ENCODE measurements around the gene MKI67. TPM values are rescaled to one million over a fixed set of nuclear protein-coding genes. Genes with fewer than 3 reads are reported as not detected.

The MKI67 gene
- total and polyA plus RNA-seq, 2 of the 4 experiments (the other 2 are of a cell fraction): 13.5 to 36.4 TPM

- dilution Hi-C loops (cut with HindIII; ENCODE audit: low sequenced_read_pairs, unreplicated experiment) (no loop called here), in situ Hi-C loops (cut with MboI; ENCODE audit: low sequenced_read_pairs) (no loop called here), intact Hi-C loops (cut with micrococcal nuclease) (no loop called here)
- no peaks in the 10 kb centered on the region for H3K79me1 ChIP-seq (ENCODE audit: low read depth in 1 of 2, low read length in 2 of 2)
- no peak overlapping the region for H3K23ac ChIP-seq (ENCODE audit: low read depth, low read length)
- H3K9me3 ChIP-seq (ENCODE audit: control insufficient read depth, insufficient read depth, low read length): no peaks in the 10 kb centered on the region
- H3K4ac ChIP-seq (ENCODE audit: low read depth, low read length): no peak overlapping the region
- WGBS, 2 experiments (ENCODE audit: extremely low coverage in 2 of 2, insufficient read length in 1 of 2): 65% methylated on average over 8 of the region's 9 CpGs; no CpG with 5 or more reads in 1 of the 2 experiments
- H3K18ac ChIP-seq (ENCODE audit: low read depth, low read length): no peak overlapping the region
- no peaks in the 10 kb centered on the region for H4K20me1 ChIP-seq (ENCODE audit: insufficient read depth, low read length)
- no peak overlapping the region for H4K5ac ChIP-seq (ENCODE audit: low read depth, low read length)
- H3K36me3 ChIP-seq (ENCODE audit: control insufficient read depth, insufficient read depth, low read length): no peaks in the 10 kb centered on the region
- no peak overlapping the region for H2AK5ac ChIP-seq (ENCODE audit: low read depth, low read length)
- peaks cover 3% of the 10 kb centered on the region; the same call in 1 of the 2 replicates for H3K9me1 ChIP-seq (ENCODE audit: insufficient read depth, low read length)
- H3K56ac ChIP-seq (ENCODE audit: extremely low read depth, insufficient read depth, low read length): no peak overlapping the region
- no peak overlapping the region for H3K9ac ChIP-seq (ENCODE audit: low read depth, low read length)
- no peak overlapping the region for H2BK5ac ChIP-seq (ENCODE audit: low read depth, low read length, poor library complexity, severe bottlenecking)
- no peaks in the 10 kb centered on the region for H3K4me1 ChIP-seq (ENCODE audit: control insufficient read depth, insufficient read depth, low read length)
- no peak overlapping the region for H3K14ac ChIP-seq (replicated peaks; ENCODE audit: low read depth, low read length)
- DNase-seq (no peak), ATAC-seq (ENCODE audit: low read depth) (no peak)
- no peak overlapping the region for H2AFZ ChIP-seq (replicated peaks; ENCODE audit: low read length, poor library complexity)
- H3K4me2 ChIP-seq (ENCODE audit: low read depth, low read length): no peak overlapping the region
- ChIA-PET CTCF (interaction anchor here (1.0 kb wide), 1 partner anchor 11 kb away, joined by 3 read pairs; no protein-coding TSS in a partner anchor), POLR2A (ENCODE audit: unreplicated experiment) (no interaction called here)
- no TSS peak for BruUV-seq (replicated peaks)
- no peak overlapping the region for H3K27ac ChIP-seq (ENCODE audit: insufficient read depth, low read length)
- H2BK15ac ChIP-seq (ENCODE audit: low read depth, low read length): no peak overlapping the region
- no peak overlapping the region for H2BK120ac ChIP-seq (ENCODE audit: low read depth, low read length)
- no peak overlapping the region for H3K4me3 ChIP-seq (ENCODE audit: insufficient read depth, low read depth, low read length)
- H4K91ac ChIP-seq (ENCODE audit: insufficient read depth, low read depth, low read length): no peak overlapping the region
- H3K27me3 ChIP-seq (ENCODE audit: control insufficient read depth, insufficient read depth, low read length): no peaks in the 10 kb centered on the region; the same call in 1 of the 2 replicates
- no peak overlapping the region for H2BK20ac ChIP-seq (ENCODE audit: low read depth, low read length)
- H2AK9ac ChIP-seq (replicated peaks; ENCODE audit: low read depth, low read length, poor library complexity): no peak overlapping the region
- no peak for TF ChIP-seq MXI1 (IDR thresholded peaks at IDR 0.05; ENCODE audit: borderline replicate concordance, low read depth, low read length)
- no peak for TF ChIP-seq RCOR1 (IDR thresholded peaks at IDR 0.05; ENCODE audit: insufficient replicate concordance, low read length)
- H4K8ac ChIP-seq (ENCODE audit: low read depth in 2 of 2, low read length in 2 of 2): no peak overlapping the region
These were observed 68.0 kb downstream of the MKI67 start for GRCh38 chr10:128058106-128058749.
